Stomach (tissue), 4 donors: ENCODE results near the gene IARS1.

Experiments
- CTCF ChIP-seq, 7 experiments: fragments of 450-650 bp in 4 of 7; fragments of 200-600 bp in 3 of 7; sonication (generic) in 3 of 7; IDR thresholded peaks; one replicate each; pipeline ENCODE4 v1.5.1; 2016 to 2019; ENCODE audit warnings: antibody characterized with exemption in 7 of 7, control low read depth in 2 of 7, mild to moderate bottlenecking in 1 of 7
- POLR2A ChIP-seq, 4 donors: fragments of 450-650 bp; IDR thresholded peaks; one replicate each; pipeline ENCODE4 v1.6.1; 2016; ENCODE audit warnings: antibody characterized with exemption in 4 of 4, control low read depth in 2 of 4, mild to moderate bottlenecking in 1 of 4, moderate library complexity in 1 of 4

DNA sequence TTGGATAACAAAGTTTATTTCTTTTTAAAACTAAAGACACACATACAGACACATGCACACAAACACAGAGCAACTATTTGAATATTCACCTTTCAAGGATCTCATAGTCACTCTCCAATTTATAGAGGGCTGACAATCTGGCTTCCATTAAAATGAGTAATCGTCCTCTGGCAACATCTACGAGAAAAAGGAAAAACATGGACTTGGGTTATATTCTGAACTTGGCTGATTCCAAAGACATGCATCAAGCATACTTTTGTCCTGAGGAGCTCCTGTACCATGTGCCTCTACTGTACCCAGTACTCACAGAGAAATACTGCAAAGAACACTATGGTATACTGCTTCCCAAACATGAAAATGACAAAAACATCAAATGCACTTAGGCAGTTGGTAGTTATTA, 15.4 kb downstream of the IARS1 start:
- TF ChIP-seq POLR2A (IDR thresholded peaks at IDR 0.05) (no peak), CTCF (IDR thresholded peaks at IDR 0.05) (no peak)
